Liver (tissue), 9 donors: ENCODE results near the gene CLIP1. TPM values are rescaled to one million over a fixed set of nuclear protein-coding genes. Genes with fewer than 3 reads are reported as not detected.
"Not testable (repeated sequence)": the region's sequence is repeated elsewhere in the genome, so short reads cannot be mapped to it uniquely, and the experiment has no call there.

Source experiments
- DNase-seq: peaks from one replicate; pipeline ENCODE4 v3.0.0-alpha.2; 2017; ENCODE audit warnings: low spot score
- H3K27ac ChIP-seq, 2 donors: one replicate each; pipeline ENCODE4 v1.7.0; 2013; ENCODE audit warnings: inconsistent platforms in 2 of 2, low read length in 2 of 2, control low read depth in 1 of 2, low read depth in 1 of 2, mild to moderate bottlenecking in 1 of 2
- H3K27me3 ChIP-seq, 4 donors: one replicate each; pipeline versions ENCODE4 v1.6.1 to v1.7.0; 2013; ENCODE audit warnings: low read length in 3 of 4, inconsistent platforms in 1 of 4, mild to moderate bottlenecking in 1 of 4, moderate library complexity in 1 of 4; ENCODE audit not compliant: control insufficient read depth in 4 of 4, insufficient read depth in 4 of 4
- H3K36me3 ChIP-seq, 4 donors: one replicate each; pipeline versions ENCODE4 v1.6.1 to v1.7.0; 2013; ENCODE audit warnings: low read length in 3 of 4, mild to moderate bottlenecking in 3 of 4, low read depth in 1 of 4, moderate library complexity in 1 of 4; ENCODE audit not compliant: control insufficient read depth in 4 of 4, insufficient read depth in 3 of 4
- H3K4me1 ChIP-seq, 4 donors: one replicate each; pipeline versions ENCODE4 v1.6.1 to v1.7.0; 2013; ENCODE audit warnings: low read length in 3 of 4, mild to moderate bottlenecking in 3 of 4, moderate library complexity in 1 of 4; ENCODE audit not compliant: control insufficient read depth in 4 of 4, insufficient read depth in 4 of 4
- H3K4me3 ChIP-seq, 3 donors: one replicate each; pipeline versions ENCODE4 v1.6.1 to v1.7.0; 2013; ENCODE audit warnings: low read length in 3 of 3, control low read depth in 1 of 3, low read depth in 1 of 3, mild to moderate bottlenecking in 1 of 3
- H3K9ac ChIP-seq, 2 donors: one replicate each; pipeline ENCODE4 v1.7.0; 2013; ENCODE audit warnings: low read length in 2 of 2, mild to moderate bottlenecking in 2 of 2, moderate library complexity in 2 of 2, control low read depth in 1 of 2, low read depth in 1 of 2
- H3K9me3 ChIP-seq, 4 donors: one replicate each; pipeline versions ENCODE4 v1.6.1 to v1.7.0; 2013; ENCODE audit warnings: low read length in 3 of 4; ENCODE audit not compliant: control insufficient read depth in 4 of 4
- FOXA1 ChIP-seq: IDR thresholded peaks from 2 replicates; pipeline ENCODE4 v1.6.1; 2016; ENCODE audit warnings: antibody characterized with exemption
- FOXA2 ChIP-seq: IDR thresholded peaks from 2 replicates; pipeline ENCODE4 v1.6.1; 2016; ENCODE audit warnings: antibody characterized with exemption
- GABPA ChIP-seq, 2 donors: IDR thresholded peaks in 1 of 2; conservative IDR thresholded peaks in 1 of 2; 2 replicates each; pipeline ENCODE4 v1.6.1; 2016; ENCODE audit warnings: antibody characterized with exemption in 2 of 2, mild to moderate bottlenecking in 1 of 2, moderate library complexity in 1 of 2
- HNF4A ChIP-seq, 2 donors: conservative IDR thresholded peaks; 2 replicates each; pipeline ENCODE4 v1.6.1; 2016; ENCODE audit warnings: antibody characterized with exemption in 2 of 2, mild to moderate bottlenecking in 2 of 2
- HNF4G ChIP-seq: IDR thresholded peaks from 2 replicates; pipeline ENCODE4 v1.6.1; 2016; ENCODE audit warnings: antibody characterized with exemption
- JUND ChIP-seq, 2 donors: IDR thresholded peaks; 2 replicates each; pipeline ENCODE4 v1.6.1; 2016; ENCODE audit warnings: antibody characterized with exemption in 2 of 2
- MAX ChIP-seq: IDR thresholded peaks from 2 replicates; pipeline ENCODE4 v1.6.1; 2016; ENCODE audit warnings: antibody characterized with exemption
- NR2F2 ChIP-seq: IDR thresholded peaks from 2 replicates; pipeline ENCODE4 v1.6.1; 2016; ENCODE audit warnings: antibody characterized with exemption
- RXRA ChIP-seq, 2 donors: IDR thresholded peaks; 2 replicates each; pipeline ENCODE4 v1.6.1; 2017 to 2018; ENCODE audit warnings: antibody characterized with exemption in 2 of 2, mild to moderate bottlenecking in 1 of 2
- SP1 ChIP-seq: IDR thresholded peaks from 2 replicates; pipeline ENCODE4 v1.6.1; 2018; ENCODE audit warnings: antibody characterized with exemption, mild to moderate bottlenecking
- TAF1 ChIP-seq: conservative IDR thresholded peaks from 2 replicates; pipeline ENCODE4 v1.6.1; 2016; ENCODE audit warnings: antibody characterized with exemption, mild to moderate bottlenecking
- ZBTB33 ChIP-seq: IDR thresholded peaks from 2 replicates; pipeline ENCODE4 v1.6.1; 2016; ENCODE audit warnings: antibody characterized with exemption
- WGBS: extraction: QIAGEN DNeasy Blood & Tissue Kit; methylation state at CpG from one replicate; pipeline ENCODE4 v1.1.7; 2013; 5-methylcytosine and 5-hydroxymethylcytosine counted together
- polyA plus RNA-seq, 2 donors: library from polyadenylated mRNA; stranded (reverse) in 1 of 2; unstranded in 1 of 2; fragments of 200-250 nt in 1 of 2; fragments of >200 nt in 1 of 2; fragmentation: Nextera tagmentation in 1 of 2; extraction: Ambion mirVana in 1 of 2; gene quantifications; one replicate each; pipeline versions ENCODE4 v1.2.1 to v1.2.3, GENCODE V29; 2013 to 2015
- total RNA-seq, 2 donors: library from RNA; depleted of rRNA; stranded (reverse); fragments of >200 nt; gene quantifications; one replicate each; pipeline ENCODE4 v1.2.3, GENCODE V29; 2014
- TF ChIP-seq, protein P1 (sequence below): IDR thresholded peaks from 2 replicates; pipeline ENCODE4 v1.6.1; 2016; ENCODE audit warnings: antibody characterized with exemption, mild to moderate bottlenecking
- TF ChIP-seq, protein P2 (sequence below): fragments of 150-350 bp; IDR thresholded peaks from 2 replicates; pipeline ENCODE4 v1.5.1; 2017; ENCODE audit warnings: improper control_type of control experiment, low read depth, low read length; ENCODE audit not compliant: missing input control
- TF ChIP-seq, protein P3 (sequence below): IDR thresholded peaks from 2 replicates; pipeline ENCODE4 v1.6.1; 2016; ENCODE audit warnings: antibody characterized with exemption
- donor health status: healthy.
- donor health status: healthy.
- donor health status: healthy.
- donor health status: healthy.
- donor health status: healthy.

CLIP1 gene
- total and polyA plus RNA-seq, 4 donors = 13.0 to 41.9 (median 26.0) TPM

DNA sequence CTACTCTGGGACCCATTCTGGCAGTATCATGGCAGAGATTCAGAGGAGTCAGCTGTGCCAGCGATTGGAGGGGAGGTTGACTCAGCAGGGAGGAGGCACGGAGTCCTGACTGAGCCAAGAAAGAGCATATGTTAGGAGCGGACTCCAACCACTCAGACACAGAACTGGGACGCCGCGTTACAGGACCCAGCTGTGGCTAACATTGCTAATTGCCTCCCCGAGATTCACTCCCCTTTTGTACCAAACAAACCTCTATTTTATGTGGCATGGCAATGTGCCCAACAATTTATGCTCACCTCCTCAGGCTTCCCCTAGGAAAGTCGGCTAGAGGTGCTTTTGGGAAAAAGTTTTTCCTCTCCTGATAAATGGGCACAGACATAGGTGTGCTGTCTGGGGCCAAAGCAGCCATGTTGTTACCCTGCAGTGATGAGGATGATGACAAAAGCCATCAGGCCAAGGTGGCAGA lies 15.2 kb upstream of the CLIP1 start:
- Histone ChIP-seq H3K27me3 (no peaks in the 10 kb centered on the region), H3K4me3 (no peak overlapping the region), H3K9me3 (no peaks in the 10 kb centered on the region), H3K4me1 (no peaks in the 10 kb centered on the region), H3K36me3 (no peaks in the 10 kb centered on the region), H3K9ac (no peak overlapping the region), H3K27ac (no peak overlapping the region)
- DNase-seq = no peak
- TF ChIP-seq SP1 (no peak), ZBTB33 (no peak), HNF4G (no peak), FOXA1 (no peak), JUND (IDR thresholded peaks at IDR 0.05) (no peak), RXRA (IDR thresholded peaks at IDR 0.05) (no peak), GABPA (IDR thresholded peaks at IDR 0.05 in 1 of 2, conservative IDR thresholded peaks at IDR 0.05 in 1 of 2) (no peak), MAX (no peak), NR2F2 (no peak), TAF1 (no peak), FOXA2 (no peak), HNF4A (conservative IDR thresholded peaks at IDR 0.05) (no peak)
- TF ChIP-seq, protein P1, sequence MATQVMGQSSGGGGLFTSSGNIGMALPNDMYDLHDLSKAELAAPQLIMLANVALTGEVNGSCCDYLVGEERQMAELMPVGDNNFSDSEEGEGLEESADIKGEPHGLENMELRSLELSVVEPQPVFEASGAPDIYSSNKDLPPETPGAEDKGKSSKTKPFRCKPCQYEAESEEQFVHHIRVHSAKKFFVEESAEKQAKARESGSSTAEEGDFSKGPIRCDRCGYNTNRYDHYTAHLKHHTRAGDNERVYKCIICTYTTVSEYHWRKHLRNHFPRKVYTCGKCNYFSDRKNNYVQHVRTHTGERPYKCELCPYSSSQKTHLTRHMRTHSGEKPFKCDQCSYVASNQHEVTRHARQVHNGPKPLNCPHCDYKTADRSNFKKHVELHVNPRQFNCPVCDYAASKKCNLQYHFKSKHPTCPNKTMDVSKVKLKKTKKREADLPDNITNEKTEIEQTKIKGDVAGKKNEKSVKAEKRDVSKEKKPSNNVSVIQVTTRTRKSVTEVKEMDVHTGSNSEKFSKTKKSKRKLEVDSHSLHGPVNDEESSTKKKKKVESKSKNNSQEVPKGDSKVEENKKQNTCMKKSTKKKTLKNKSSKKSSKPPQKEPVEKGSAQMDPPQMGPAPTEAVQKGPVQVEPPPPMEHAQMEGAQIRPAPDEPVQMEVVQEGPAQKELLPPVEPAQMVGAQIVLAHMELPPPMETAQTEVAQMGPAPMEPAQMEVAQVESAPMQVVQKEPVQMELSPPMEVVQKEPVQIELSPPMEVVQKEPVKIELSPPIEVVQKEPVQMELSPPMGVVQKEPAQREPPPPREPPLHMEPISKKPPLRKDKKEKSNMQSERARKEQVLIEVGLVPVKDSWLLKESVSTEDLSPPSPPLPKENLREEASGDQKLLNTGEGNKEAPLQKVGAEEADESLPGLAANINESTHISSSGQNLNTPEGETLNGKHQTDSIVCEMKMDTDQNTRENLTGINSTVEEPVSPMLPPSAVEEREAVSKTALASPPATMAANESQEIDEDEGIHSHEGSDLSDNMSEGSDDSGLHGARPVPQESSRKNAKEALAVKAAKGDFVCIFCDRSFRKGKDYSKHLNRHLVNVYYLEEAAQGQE = no peak
- TF ChIP-seq, protein P2, sequence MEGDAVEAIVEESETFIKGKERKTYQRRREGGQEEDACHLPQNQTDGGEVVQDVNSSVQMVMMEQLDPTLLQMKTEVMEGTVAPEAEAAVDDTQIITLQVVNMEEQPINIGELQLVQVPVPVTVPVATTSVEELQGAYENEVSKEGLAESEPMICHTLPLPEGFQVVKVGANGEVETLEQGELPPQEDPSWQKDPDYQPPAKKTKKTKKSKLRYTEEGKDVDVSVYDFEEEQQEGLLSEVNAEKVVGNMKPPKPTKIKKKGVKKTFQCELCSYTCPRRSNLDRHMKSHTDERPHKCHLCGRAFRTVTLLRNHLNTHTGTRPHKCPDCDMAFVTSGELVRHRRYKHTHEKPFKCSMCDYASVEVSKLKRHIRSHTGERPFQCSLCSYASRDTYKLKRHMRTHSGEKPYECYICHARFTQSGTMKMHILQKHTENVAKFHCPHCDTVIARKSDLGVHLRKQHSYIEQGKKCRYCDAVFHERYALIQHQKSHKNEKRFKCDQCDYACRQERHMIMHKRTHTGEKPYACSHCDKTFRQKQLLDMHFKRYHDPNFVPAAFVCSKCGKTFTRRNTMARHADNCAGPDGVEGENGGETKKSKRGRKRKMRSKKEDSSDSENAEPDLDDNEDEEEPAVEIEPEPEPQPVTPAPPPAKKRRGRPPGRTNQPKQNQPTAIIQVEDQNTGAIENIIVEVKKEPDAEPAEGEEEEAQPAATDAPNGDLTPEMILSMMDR = no peak
- TF ChIP-seq, protein P3, sequence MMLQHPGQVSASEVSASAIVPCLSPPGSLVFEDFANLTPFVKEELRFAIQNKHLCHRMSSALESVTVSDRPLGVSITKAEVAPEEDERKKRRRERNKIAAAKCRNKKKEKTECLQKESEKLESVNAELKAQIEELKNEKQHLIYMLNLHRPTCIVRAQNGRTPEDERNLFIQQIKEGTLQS = no peak
- 85% methylated on average over 8 of the region's 8 CpGs for WGBS

- Histone ChIP-seq H3K9ac (no peak overlapping the region), H3K27me3 (no peaks in the 10 kb centered on the region), H3K4me1 (peaks cover 0 to 2% (median under 1%) of the 10 kb centered on the region in 4 donors), H3K27ac (no peak overlapping the region), H3K9me3 (no peaks in the 10 kb centered on the region), H3K4me3 (no peak overlapping the region), H3K36me3 (no peaks in the 10 kb centered on the region)
- no peak for DNase-seq
- TF ChIP-seq NR2F2 = no peak
- WGBS = 89% methylated on average over 4 of the region's 4 CpGs
These were observed 12.7 kb upstream of the CLIP1 start for GRCh38 chr12:122435186-122435585.

- H3K9ac ChIP-seq, H3K4me3 ChIP-seq, H3K9me3 ChIP-seq, H3K36me3 ChIP-seq, H3K27me3 ChIP-seq, DNase-seq, H3K27ac ChIP-seq, H3K4me1 ChIP-seq: not testable (repeated sequence)
- 96% methylated on average over 5 of the region's 5 CpGs for WGBS
These were observed 6.6 kb upstream of the CLIP1 start for GRCh38 chr12:122429043-122429442.
